Measurements from ENCODE around the gene AKR7A3. TPM values are rescaled to one million over a fixed set of nuclear protein-coding genes. Genes with fewer than 3 reads are reported as not detected.

AKR7A3 gene
- total RNA-seq, 1 donor from 2014 or later, result 0.14 TPM

DNA sequence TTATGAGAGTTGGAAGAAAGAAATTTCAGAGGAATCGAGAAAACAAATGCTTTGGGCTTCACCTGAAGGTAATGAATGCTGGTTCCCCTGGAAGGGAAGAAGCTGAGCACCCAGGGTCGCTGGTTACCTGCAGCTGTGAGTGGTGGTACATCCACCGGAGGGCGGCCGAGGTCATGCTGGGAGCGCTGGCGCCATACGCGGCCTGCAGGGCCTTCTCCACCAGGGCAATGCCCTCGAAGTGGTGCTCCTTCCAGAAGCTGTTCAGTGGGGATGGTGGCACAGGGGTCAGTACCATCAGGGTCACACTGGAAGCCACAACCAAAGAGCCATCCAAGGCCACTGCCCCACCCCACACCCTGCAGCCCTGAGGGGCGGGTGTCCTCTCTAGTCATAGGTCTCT lies 20.1 kb downstream of the AKR7A3 start:
- DNase-seq, result no peak
- intact Hi-C loops (cut with micrococcal nuclease), result no loop called here
- peaks cover 6% of the 10 kb centered on the region for H3K27me3 ChIP-seq (ENCODE audit: low read depth)
- no peak overlapping the region for H3K27ac ChIP-seq (replicated peaks)
- TF ChIP-seq CTCF (IDR thresholded peaks at IDR 0.05; ENCODE audit: borderline replicate concordance), result no peak
- H3K36me3 ChIP-seq, result no peaks in the 10 kb centered on the region
- no peak overlapping the region for H3K4me3 ChIP-seq
- no peaks in the 10 kb centered on the region for H3K9me3 ChIP-seq (replicated peaks)
- H3K4me1 ChIP-seq, result no peaks in the 10 kb centered on the region

DNA sequence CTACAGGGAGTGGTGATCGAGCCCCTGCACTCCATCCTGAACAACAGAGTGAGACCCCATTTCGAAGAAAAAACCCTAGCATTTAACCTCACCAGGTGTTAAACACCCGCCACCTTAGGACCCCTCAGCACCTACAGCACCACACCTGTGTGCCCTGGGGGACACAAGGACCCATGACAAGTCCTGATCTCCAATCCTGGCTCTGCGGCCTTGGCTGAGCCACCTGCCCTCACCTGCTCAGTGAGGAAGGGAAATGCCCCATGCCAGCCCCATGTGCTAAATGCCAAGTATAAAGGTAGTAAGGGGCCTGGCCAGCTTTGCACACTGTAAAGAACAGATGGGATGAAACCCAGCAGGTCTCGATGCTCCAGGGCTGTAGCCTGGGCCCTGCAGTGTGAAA lies 25.8 kb downstream of the AKR7A3 start:
- TF ChIP-seq CTCF (IDR thresholded peaks at IDR 0.05; ENCODE audit: borderline replicate concordance), result no peak
- no peaks in the 10 kb centered on the region for H3K4me1 ChIP-seq
- peaks cover 25% of the 10 kb centered on the region for H3K36me3 ChIP-seq
- no peak for DNase-seq
- H3K27ac ChIP-seq (replicated peaks), result no peak overlapping the region
- H3K4me3 ChIP-seq, result no peak overlapping the region
- H3K27me3 ChIP-seq (ENCODE audit: low read depth), result no peaks in the 10 kb centered on the region
- intact Hi-C loops (cut with micrococcal nuclease), result no loop called here
- H3K9me3 ChIP-seq (replicated peaks), result no peaks in the 10 kb centered on the region

GRCh38 chr1:19262047-19262446 lies 26.5 kb downstream of the AKR7A3 start:
- H3K4me3 ChIP-seq, result no peak overlapping the region
- H3K36me3 ChIP-seq, result peaks cover 32% of the 10 kb centered on the region
- H3K4me1 ChIP-seq, result peaks cover 5% of the 10 kb centered on the region
- DNase-seq, result no peak
- H3K9me3 ChIP-seq (replicated peaks), result no peaks in the 10 kb centered on the region
- no peak for TF ChIP-seq CTCF (IDR thresholded peaks at IDR 0.05; ENCODE audit: borderline replicate concordance)
- no peaks in the 10 kb centered on the region for H3K27me3 ChIP-seq (ENCODE audit: low read depth)
- no peak overlapping the region for H3K27ac ChIP-seq (replicated peaks)
- intact Hi-C loops (cut with micrococcal nuclease), result no loop called here

GRCh38 chr1:19260211-19261138 lies 28.1 kb downstream of the AKR7A3 start:
- H3K4me1 ChIP-seq, result peaks cover 6% of the 10 kb centered on the region
- H3K36me3 ChIP-seq, result peaks cover 46% of the 10 kb centered on the region
- intact Hi-C loops (cut with micrococcal nuclease), result no loop called here
- TF ChIP-seq CTCF (IDR thresholded peaks at IDR 0.05; ENCODE audit: borderline replicate concordance), result no peak
- H3K27me3 ChIP-seq (ENCODE audit: low read depth), result no peaks in the 10 kb centered on the region
- no peaks in the 10 kb centered on the region for H3K9me3 ChIP-seq (replicated peaks)
- no peak overlapping the region for H3K27ac ChIP-seq (replicated peaks)
- DNase-seq, result no peak
- no peak overlapping the region for H3K4me3 ChIP-seq

GRCh38 chr1:19258353-19258752 lies 30.2 kb downstream of the AKR7A3 start:
- no peaks in the 10 kb centered on the region for H3K9me3 ChIP-seq (replicated peaks)
- intact Hi-C loops (cut with micrococcal nuclease), result no loop called here
- no peak overlapping the region for H3K27ac ChIP-seq (replicated peaks)
- no peak overlapping the region for H3K4me3 ChIP-seq
- no peak for DNase-seq
- H3K27me3 ChIP-seq (ENCODE audit: low read depth), result no peaks in the 10 kb centered on the region
- no peak for TF ChIP-seq CTCF (IDR thresholded peaks at IDR 0.05; ENCODE audit: borderline replicate concordance)
- H3K4me1 ChIP-seq, result peaks cover 13% of the 10 kb centered on the region
- H3K36me3 ChIP-seq, result peaks cover 48% of the 10 kb centered on the region
